DMS153 (cell line): Measurements from ENCODE around the gene MRPL42.
"Not testable (repeated sequence)": the region's sequence is repeated elsewhere in the genome, so short reads cannot be mapped to it uniquely, and the experiment has no call there.

ENCODE experiments used
- DNase-seq: peaks from one replicate; lab custom pipeline; 2025; lab: John Stamatoyannopoulos, UW

The MRPL42 gene

DNA sequence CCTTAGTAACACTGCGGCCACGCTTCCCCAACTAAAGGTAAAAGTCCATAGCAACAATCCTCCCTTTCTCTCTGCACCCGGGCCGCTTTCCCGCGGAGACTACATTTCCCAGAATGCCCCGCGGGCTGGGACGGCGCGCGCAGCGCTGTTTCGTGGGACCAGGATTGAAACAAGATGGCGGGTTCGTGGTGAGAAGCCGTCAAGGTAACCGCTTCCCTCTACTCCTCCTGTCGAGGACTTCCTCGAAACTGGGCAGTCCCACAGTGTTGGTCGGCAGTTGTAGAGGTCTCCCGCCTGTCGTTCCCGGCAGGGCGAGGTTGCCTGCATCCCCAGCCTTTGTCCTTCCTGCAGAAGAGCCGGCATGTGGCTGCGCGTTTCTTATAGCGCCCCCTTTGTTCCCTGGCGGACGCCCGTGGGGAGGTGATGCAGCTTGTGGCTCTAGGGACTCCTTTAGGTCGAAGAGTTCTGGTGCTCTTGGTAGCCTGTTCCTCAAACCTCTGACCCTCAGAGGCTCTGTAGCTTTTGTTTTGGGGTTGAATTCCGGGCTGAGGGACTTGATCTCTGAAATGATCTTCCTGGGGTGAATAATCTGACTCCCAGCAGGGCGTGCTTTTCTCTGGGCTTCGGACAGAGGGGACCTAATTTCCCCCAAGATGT is at the start of gene MRPL42:
Gene MRPL42 (plus strand): TSS at position 164 of the 657 bp plus-strand sequence. CDS start 1,772 bp downstream, outside the sequence.
- DNase-seq = peak; percentile 74

GRCh38 chr12:93417967-93418480 is 49.3 kb upstream of the MRPL42 start:
- no peak for DNase-seq

- no peak for DNase-seq
Observed at GRCh38 chr12:93419388-93420034, 47.8 kb upstream of the MRPL42 start.

- DNase-seq = no peak
Observed at GRCh38 chr12:93422050-93422449, 45.3 kb upstream of the MRPL42 start.

- no peak for DNase-seq
Observed at GRCh38 chr12:93425736-93426411, 41.4 kb upstream of the MRPL42 start.

DNA sequence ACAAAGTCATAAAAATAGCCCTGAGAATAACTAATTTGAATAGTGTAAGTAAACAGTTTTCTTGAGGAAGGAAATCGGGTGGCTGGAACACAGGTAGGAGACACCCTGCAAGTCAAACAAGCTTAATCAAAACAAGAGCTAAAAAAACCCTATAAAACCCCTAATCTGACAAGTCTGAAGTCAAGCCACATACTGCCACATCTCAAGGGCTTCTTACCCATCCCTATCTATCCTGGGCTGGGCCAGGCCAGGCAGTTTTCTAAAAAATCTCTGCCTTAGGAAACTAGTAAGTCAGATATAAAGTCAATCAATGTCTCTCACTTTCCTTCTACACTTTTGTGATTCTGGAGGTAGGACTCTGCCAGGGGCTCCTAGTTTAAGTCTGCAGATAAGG is 40.9 kb upstream of the MRPL42 start:
- no peak for DNase-seq

DNA sequence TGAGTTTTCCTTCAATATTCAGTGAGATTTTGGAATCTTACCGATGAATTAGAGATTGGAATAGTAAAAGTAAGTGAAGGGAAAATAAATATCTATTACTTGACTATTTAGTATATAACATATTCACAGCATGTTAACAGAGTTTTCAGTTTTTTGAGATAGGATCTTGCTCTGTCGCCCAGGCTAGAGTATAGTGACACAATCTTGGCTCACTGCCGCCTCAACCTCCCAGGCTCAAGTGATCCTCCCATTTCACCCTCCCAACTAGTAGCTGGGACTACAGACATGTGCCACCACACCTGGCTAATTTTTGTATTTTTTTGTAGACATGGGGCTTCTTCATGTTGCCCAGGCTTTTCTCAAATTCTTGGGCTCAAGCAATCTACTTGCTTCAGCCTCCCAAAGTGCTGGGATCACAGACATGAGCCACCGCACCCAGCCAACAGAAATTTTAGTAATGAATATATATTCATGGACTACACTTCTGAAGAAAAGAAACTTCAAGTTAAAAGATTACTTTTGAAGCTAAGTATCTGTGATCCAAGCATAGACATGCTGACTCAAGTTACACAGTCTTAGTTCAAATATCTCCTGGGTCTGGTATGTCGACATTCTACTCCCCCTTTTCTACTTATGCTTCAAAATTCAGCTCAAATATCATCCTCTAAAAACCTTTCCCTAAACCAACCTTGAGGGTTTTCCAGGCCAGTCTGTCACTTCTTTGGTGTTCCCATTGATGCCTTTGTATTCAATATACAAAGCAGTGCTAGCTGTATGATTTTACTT is 39.3 kb upstream of the MRPL42 start:
- no peak for DNase-seq

DNA sequence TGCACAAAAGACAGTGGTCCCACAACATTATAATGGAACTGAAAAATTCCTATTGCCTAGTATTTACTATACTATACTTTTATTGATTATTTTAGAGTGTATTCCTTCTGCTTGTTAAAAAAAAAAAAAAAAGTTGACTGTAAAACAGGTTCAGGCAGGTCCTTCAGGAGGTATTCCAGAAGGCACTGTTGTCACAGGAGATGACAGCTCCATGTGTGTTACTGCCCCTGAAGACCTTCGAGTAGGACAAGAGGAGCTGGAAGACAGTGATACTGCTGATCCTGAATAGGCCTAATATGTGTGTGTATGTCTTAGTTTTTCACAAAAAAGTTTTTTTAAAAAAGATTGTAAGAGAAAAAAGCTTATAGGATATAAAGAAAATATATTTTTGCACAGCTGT is 37.9 kb upstream of the MRPL42 start:
- no peak for DNase-seq

DNA sequence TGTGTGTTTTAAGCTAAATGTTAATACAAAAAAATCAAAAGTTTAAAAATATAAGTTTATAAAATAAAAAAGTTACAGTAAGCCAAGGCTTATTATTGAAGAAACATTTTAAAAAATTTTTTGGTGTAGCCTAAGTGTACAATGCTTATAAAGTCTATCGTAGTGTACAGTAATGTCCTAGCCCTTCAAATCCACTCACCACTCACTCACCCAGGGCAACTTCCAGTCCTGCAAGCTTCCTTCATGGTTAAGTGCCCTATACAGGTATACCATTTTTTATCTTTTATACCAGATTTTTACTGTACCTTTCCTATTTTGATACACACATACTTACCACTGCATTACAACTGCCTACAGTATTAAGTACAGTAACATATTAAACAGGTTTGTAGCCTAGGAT is 37.5 kb upstream of the MRPL42 start:
- no peak for DNase-seq

DNA sequence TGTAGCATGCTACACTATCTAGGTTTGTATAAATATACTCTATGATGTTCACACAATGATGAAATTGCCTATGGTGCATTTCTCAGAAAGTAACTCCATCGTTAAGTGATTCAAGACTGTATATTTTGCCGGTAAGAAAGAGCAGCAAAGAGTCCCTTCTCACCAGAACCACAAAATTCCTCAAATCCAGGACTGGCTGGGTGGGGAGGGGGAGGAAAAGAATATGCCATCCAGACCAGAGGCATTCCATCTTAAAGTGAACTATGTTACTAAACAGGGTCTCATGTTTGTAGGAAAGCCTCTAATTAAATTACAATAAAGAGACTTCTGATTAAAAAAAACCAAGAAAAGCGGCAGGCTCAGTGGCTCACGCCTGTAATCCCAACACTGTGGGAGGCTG is 37.0 kb upstream of the MRPL42 start:
- no peak for DNase-seq

DNA sequence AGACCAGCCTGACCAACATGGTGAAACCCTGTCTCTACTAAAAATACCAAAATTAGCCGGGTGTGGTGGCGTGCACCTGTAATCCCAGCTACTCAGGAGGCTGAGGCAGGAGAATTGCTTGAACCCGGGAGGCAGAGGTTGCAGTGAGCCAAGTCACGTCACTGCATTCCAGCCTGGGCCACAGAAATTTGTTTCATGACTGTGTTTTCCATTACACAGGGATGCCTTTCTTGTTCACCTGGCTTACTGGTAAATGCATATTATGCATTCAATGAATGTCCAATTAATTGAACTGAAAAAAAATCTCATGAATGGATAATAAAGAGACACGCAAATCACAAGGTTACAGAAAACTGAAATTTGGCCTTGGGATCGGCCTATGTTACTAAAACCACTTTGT is 35.3 kb upstream of the MRPL42 start:
- DNase-seq = not testable (repeated sequence)

- no peak for DNase-seq
Observed at GRCh38 chr12:93434256-93434865, 33.0 kb upstream of the MRPL42 start.

GRCh38 chr12:93438266-93439050 is 28.9 kb upstream of the MRPL42 start:
- DNase-seq = no peak

- no peak for DNase-seq
Observed at GRCh38 chr12:93440043-93440835, 27.1 kb upstream of the MRPL42 start.

GRCh38 chr12:93441081-93441616 is 26.2 kb upstream of the MRPL42 start:
- DNase-seq = no peak

GRCh38 chr12:93441617-93442410 is 25.5 kb upstream of the MRPL42 start, which contains the start of gene UBE2N:
Gene UBE2N (minus strand): TSS chr12:93441947. CDS start chr12:93441884, 63 bp downstream.
- peak; percentile 92 for DNase-seq

GRCh38 chr12:93442411-93443340 is 24.6 kb upstream of the MRPL42 start:
- DNase-seq = no peak

DNA sequence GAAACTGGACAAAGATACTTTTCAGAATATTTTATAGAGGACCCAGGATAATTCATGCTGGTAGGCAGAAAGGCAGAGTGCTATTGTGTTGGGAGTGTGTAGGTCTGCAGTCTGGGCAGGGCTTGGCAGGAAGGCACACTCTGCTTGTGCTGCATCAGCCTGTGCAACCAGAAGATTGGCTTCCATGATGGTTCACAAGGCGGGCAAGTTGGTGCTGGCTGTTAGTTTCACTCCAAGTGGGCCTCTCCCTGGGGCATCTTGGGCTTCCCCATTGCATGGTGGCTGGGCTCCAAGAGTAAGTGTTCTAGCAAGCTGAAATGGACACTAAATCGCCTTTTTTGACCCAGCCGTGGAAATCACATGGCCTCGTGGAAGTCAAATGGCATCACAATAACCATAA is 23.7 kb upstream of the MRPL42 start:
- no peak for DNase-seq
